HCT116 (cell line): ENCODE data around the gene SMCR8. TPM values are rescaled to one million over a fixed set of nuclear protein-coding genes. Genes with fewer than 3 reads are reported as not detected.

ENCODE experiments used
- ATAC-seq: fragments of 200-7000 bp; cut with Tn5 transposase; 2 replicates; pipeline ENCODE4 v1.9.1; 2020; ENCODE audit warnings: mild to moderate bottlenecking, moderate library complexity
- BruUV-seq: library from RNA; stranded (reverse); fragments of 400-500 nt; replicated peaks from 2 replicates; lab custom pipeline; 2021; lab: Mats Ljungman, UMichigan
- CTCF ChIA-PET: fragments of 300-600 bp; sonication (Branson Sonifier 250); formaldehyde crosslinking; loops from one replicate; lab custom pipeline; 2021; ENCODE audit warnings: antibody characterized with exemption; lab: Charles Lee
- POLR2A ChIA-PET: fragments of 300-600, 350-600 bp; sonication (Branson Sonifier 250); formaldehyde crosslinking; loops from one replicate; lab custom pipeline; 2021; ENCODE audit warnings: antibody characterized with exemption; lab: Charles Lee
- RAD21 ChIA-PET, 2 experiments: fragments of 300-600 bp; sonication (Branson Sonifier 250); formaldehyde crosslinking; loops; one replicate each; lab custom pipeline; 2023; ENCODE audit warnings: low total read pairs in 2 of 2; ENCODE audit not compliant: uncharacterized antibody in 2 of 2, unreplicated experiment in 2 of 2, low non-redundant PET in 1 of 2; lab: Charles Lee
- DNase-seq: peaks from one replicate; pipeline ENCODE4 v3.0.0-alpha.2; 2010; ENCODE audit warnings: low read depth, low spot score
- H2AFZ ChIP-seq: fragments of 200-600 bp; shearing (Covaris generic), sonication (generic); 2 replicates; pipeline ENCODE4 v1.6.1; 2017; ENCODE audit warnings: low read depth, mixed run types, mixed read lengths, antibody characterized with exemption, low read length; ENCODE audit not compliant: poor library complexity, severe bottlenecking
- H3K27ac ChIP-seq: 2 replicates; pipeline ENCODE4 v1.5.1; 2012; ENCODE audit warnings: low read depth, low read length
- H3K27me3 ChIP-seq: fragments of 200-600 bp; sonication (generic); 2 replicates; pipeline ENCODE4 v1.6.1; 2016; ENCODE audit warnings: mixed run types, low read length, mixed read lengths; ENCODE audit not compliant: insufficient read depth
- H3K36me3 ChIP-seq, 2 experiments: fragments of 200-500 bp in 1 of 2; fragments of 200-600 bp in 1 of 2; sonication (Bioruptor generic) in 1 of 2; sonication (generic) in 1 of 2; 2 replicates each; pipeline versions ENCODE4 v1.5.1 to v1.6.1; 2014 to 2016; ENCODE audit warnings: low read length in 2 of 2, inconsistent platforms in 1 of 2, mixed read lengths in 1 of 2, mixed run types in 1 of 2; ENCODE audit not compliant: insufficient read depth in 2 of 2, control insufficient read depth in 1 of 2
- H3K4me1 ChIP-seq, 2 experiments: fragments of 200-600 bp in 1 of 2; sonication (generic) in 1 of 2; 2 replicates each; pipeline versions ENCODE4 v1.5.1 to v1.6.1; 2012 to 2017; ENCODE audit warnings: low read length in 2 of 2, inconsistent platforms in 1 of 2, mild to moderate bottlenecking in 1 of 2, mixed read lengths in 1 of 2, mixed run types in 1 of 2, moderate library complexity in 1 of 2; ENCODE audit not compliant: insufficient read depth in 2 of 2, control insufficient read depth in 1 of 2
- H3K4me2 ChIP-seq: fragments of 200-600 bp; sonication (generic); 2 replicates; pipeline ENCODE4 v1.6.1; 2017; ENCODE audit warnings: mixed run types, low read length, mixed read lengths
- H3K4me3 ChIP-seq, 2 experiments: fragments of 200-600 bp in 1 of 2; sonication (generic) in 1 of 2; replicated peaks in 1 of 2; 2 replicates each; pipeline ENCODE4 v1.5.1; 2011 to 2016; ENCODE audit warnings: low read length in 2 of 2, control low read depth in 1 of 2, low read depth in 1 of 2, mild to moderate bottlenecking in 1 of 2, mixed read lengths in 1 of 2, mixed run types in 1 of 2
- H3K79me2 ChIP-seq: fragments of 200-600 bp; sonication (generic); 2 replicates; pipeline ENCODE4 v1.6.1; 2017; ENCODE audit warnings: mild to moderate bottlenecking, mixed run types, low read length, moderate library complexity, mixed read lengths; ENCODE audit not compliant: insufficient read depth
- H3K9ac ChIP-seq: fragments of 200-600 bp; sonication (generic); 2 replicates; pipeline ENCODE4 v1.6.1; 2016; ENCODE audit warnings: low read length, mixed read lengths
- H3K9me2 ChIP-seq: fragments of 200-600 bp; sonication (generic), shearing (Covaris generic); 2 replicates; pipeline ENCODE4 v1.6.1; 2017; ENCODE audit warnings: mixed run types, mild to moderate bottlenecking, moderate library complexity; ENCODE audit not compliant: insufficient read depth
- H3K9me3 ChIP-seq, 2 experiments: fragments of 200-500 bp in 1 of 2; fragments of 200-600 bp in 1 of 2; sonication (Bioruptor generic) in 1 of 2; sonication (generic) in 1 of 2; 2 replicates each; pipeline ENCODE4 v1.6.1; 2014 to 2017; ENCODE audit warnings: low read length in 2 of 2, mixed read lengths in 2 of 2, inconsistent platforms in 1 of 2, low read depth in 1 of 2, mild to moderate bottlenecking in 1 of 2, mixed run types in 1 of 2, moderate library complexity in 1 of 2; ENCODE audit not compliant: control insufficient read depth in 1 of 2, insufficient read depth in 1 of 2
- H4K20me1 ChIP-seq: fragments of 200-600 bp; sonication (generic), shearing (Covaris generic); 2 replicates; pipeline ENCODE4 v1.6.1; 2017; ENCODE audit warnings: mixed run types, mild to moderate bottlenecking, moderate library complexity; ENCODE audit not compliant: insufficient read depth
- CBX3 ChIP-seq: IDR thresholded peaks from 2 replicates; pipeline ENCODE4 v1.6.1; 2012; ENCODE audit warnings: low read depth
- CEBPB ChIP-seq: IDR thresholded peaks from 2 replicates; pipeline ENCODE4 v1.6.1; 2012; ENCODE audit warnings: low read depth
- EGR1 ChIP-seq: IDR thresholded peaks from 2 replicates; pipeline ENCODE4 v1.6.1; 2012; ENCODE audit warnings: low read depth
- EZH2 ChIP-seq: fragments of 200-600 bp; sonication (generic); IDR thresholded peaks from 2 replicates; pipeline ENCODE4 v1.6.1; 2017; ENCODE audit warnings: antibody characterized with exemption, mixed run types
- FOSL1 ChIP-seq: IDR thresholded peaks from 2 replicates; pipeline ENCODE4 v1.6.1; 2012; ENCODE audit warnings: low read depth
- JUND ChIP-seq: IDR thresholded peaks from 2 replicates; pipeline ENCODE4 v1.6.1; 2012
- MAX ChIP-seq: IDR thresholded peaks from 2 replicates; pipeline ENCODE4 v1.6.1; 2012
- POLR2A ChIP-seq: IDR thresholded peaks from 2 replicates; pipeline ENCODE4 v1.7.0; 2011; ENCODE audit warnings: borderline replicate concordance; ENCODE audit not compliant: insufficient read depth, insufficient read length; ENCODE audit errors: extremely low read depth
- POLR2AphosphoS5 ChIP-seq: IDR thresholded peaks from 2 replicates; pipeline ENCODE4 v1.6.1; 2011; ENCODE audit warnings: mild to moderate bottlenecking, low read depth, low read length, moderate library complexity
- RAD21 ChIP-seq: IDR thresholded peaks from 2 replicates; pipeline ENCODE4 v1.6.1; 2012; ENCODE audit warnings: low read depth, mild to moderate bottlenecking
- SIN3A ChIP-seq: IDR thresholded peaks from 2 replicates; pipeline ENCODE4 v1.6.1; 2012; ENCODE audit warnings: low read depth
- SRF ChIP-seq: IDR thresholded peaks from 2 replicates; pipeline ENCODE4 v1.6.1; 2012; ENCODE audit warnings: low read depth
- YY1 ChIP-seq: IDR thresholded peaks from 2 replicates; pipeline ENCODE4 v1.6.1; 2011; ENCODE audit warnings: low read length, low read depth, moderate library complexity, mild to moderate bottlenecking; ENCODE audit not compliant: insufficient replicate concordance; ENCODE audit errors: extremely low read depth
- ZFX ChIP-seq: fragments of 450-650 bp; IDR thresholded peaks from 2 replicates; pipeline ENCODE4 v1.6.1; 2017
- ZNF274 ChIP-seq: fragments of 200-500 bp; sonication (Bioruptor generic); IDR thresholded peaks from 2 replicates; pipeline ENCODE4 v1.6.1; 2014; ENCODE audit warnings: mild to moderate bottlenecking, low read depth, low read length, inconsistent platforms
- intact Hi-C: fragments of 100-400 bp; cut with micrococcal nuclease; formaldehyde crosslinking; loops from 2 replicates; pipeline ENCODE4 v1.10.0; 2022
- total RNA-seq: library from RNA; stranded (reverse); gene quantifications from one replicate; pipeline ENCODE4 v1.2.1, GENCODE V29; 2021; ENCODE audit not compliant: unreplicated experiment
- TF ChIP-seq, protein P1 (sequence below), 3 experiments: fragments of 200-600 bp in 1 of 3; sonication (generic) in 1 of 3; IDR thresholded peaks in 2 of 3; conservative IDR thresholded peaks in 1 of 3; 2 replicates each; pipeline ENCODE4 v1.5.1; 2012 to 2017; ENCODE audit warnings: low read depth in 2 of 3, low read length in 2 of 3, antibody characterized with exemption in 1 of 3, borderline replicate concordance in 1 of 3, control low read depth in 1 of 3, mild to moderate bottlenecking in 1 of 3, mixed read lengths in 1 of 3, mixed run types in 1 of 3, moderate library complexity in 1 of 3; ENCODE audit not compliant: insufficient read depth in 1 of 3

The SMCR8 gene
- total RNA-seq, 1 experiment from 2014 or later = 12.7 TPM

DNA sequence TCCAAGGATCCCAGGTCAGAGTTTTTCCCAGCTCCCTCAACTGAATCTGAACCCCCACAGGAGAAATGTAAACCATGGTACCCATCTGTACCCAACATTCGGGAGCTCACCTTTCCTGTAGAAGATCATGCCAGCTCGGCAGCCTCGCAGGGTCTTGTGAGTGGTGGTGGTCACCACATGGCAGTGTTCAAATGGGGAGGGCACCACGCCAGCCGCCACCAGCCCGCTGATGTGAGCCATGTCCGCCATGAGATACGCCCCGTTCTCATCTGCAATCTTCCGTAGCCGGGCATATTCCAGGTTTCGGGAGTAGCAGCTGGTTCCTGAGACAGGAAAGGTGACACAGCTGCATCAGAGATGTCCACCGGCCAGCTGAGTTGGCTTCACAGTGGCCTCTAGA lies 24.8 kb downstream of the SMCR8 start:
- no peak for DNase-seq
- ChIA-PET CTCF (no interaction called here), POLR2A (no interaction called here), RAD21 (no interaction called here)
- no TSS peak for BruUV-seq
- H3K27me3 ChIP-seq = no peaks in the 10 kb centered on the region
- H3K9me2 ChIP-seq = no peaks in the 10 kb centered on the region
- H3K9me3 ChIP-seq = no peaks in the 10 kb centered on the region
- no peaks in the 10 kb centered on the region for H3K4me1 ChIP-seq
- ATAC-seq = no peak
- intact Hi-C loops = no loop called here
- H3K4me3 ChIP-seq = no peak overlapping the region
- no peaks in the 10 kb centered on the region for H3K79me2 ChIP-seq
- H3K27ac ChIP-seq = no peak overlapping the region
- H3K4me2 ChIP-seq = no peak overlapping the region
- no peak overlapping the region for H3K9ac ChIP-seq
- no peak overlapping the region for H2AFZ ChIP-seq
- H3K36me3 ChIP-seq = peaks cover 17 to 24% of the 10 kb centered on the region in 2 experiments; a peak in 3 of 4 replicates
- TF ChIP-seq ZFX (no peak), EZH2 (no peak), ZNF274 (no peak), RAD21 (no peak)
- TF ChIP-seq, all 23 proteins: peak for 0
- H4K20me1 ChIP-seq = no peaks in the 10 kb centered on the region

DNA sequence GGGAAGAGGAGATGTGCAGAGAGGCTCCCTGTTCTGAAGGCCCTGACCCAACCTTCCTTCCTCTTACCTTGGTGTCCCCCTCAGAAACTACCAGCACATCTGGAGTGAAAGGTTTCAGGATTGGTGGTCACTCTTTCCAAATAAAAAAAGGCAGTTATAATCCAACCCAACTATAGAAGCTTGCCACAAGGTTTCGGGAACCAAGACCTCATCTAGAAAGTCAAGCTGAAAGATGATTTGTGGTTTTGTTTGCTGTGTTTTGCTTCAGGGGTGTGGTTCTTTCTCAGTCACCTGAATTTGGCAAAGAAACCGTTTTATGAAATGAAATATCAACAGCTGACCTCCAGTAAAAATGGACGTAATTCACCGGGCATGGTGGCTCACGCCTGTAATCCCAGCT lies 28.9 kb downstream of the SMCR8 start:
- Histone ChIP-seq H3K4me1 (no peaks in the 10 kb centered on the region), H3K4me2 (no peak overlapping the region), H3K27ac (no peak overlapping the region), H3K27me3 (no peaks in the 10 kb centered on the region), H3K9me2 (no peaks in the 10 kb centered on the region), H3K9me3 (no peaks in the 10 kb centered on the region), H2AFZ (no peak overlapping the region), H3K36me3 (peaks cover 32 to 33% of the 10 kb centered on the region in 2 experiments; a peak in 3 of 4 replicates), H3K4me3 (no peak overlapping the region), H3K79me2 (no peaks in the 10 kb centered on the region), H4K20me1 (no peaks in the 10 kb centered on the region), H3K9ac (no peak overlapping the region)
- no TSS peak for BruUV-seq
- POLR2A ChIA-PET = no interaction called here
- intact Hi-C loops = no loop called here
- CTCF ChIA-PET = no interaction called here
- TF ChIP-seq MAX (no peak), ZFX (no peak), POLR2AphosphoS5 (no peak), YY1 (no peak), CBX3 (no peak), SRF (no peak), CEBPB (no peak), JUND (no peak), EGR1 (no peak), FOSL1 (no peak), SIN3A (no peak), POLR2A (no peak)
- TF ChIP-seq, protein P1, sequence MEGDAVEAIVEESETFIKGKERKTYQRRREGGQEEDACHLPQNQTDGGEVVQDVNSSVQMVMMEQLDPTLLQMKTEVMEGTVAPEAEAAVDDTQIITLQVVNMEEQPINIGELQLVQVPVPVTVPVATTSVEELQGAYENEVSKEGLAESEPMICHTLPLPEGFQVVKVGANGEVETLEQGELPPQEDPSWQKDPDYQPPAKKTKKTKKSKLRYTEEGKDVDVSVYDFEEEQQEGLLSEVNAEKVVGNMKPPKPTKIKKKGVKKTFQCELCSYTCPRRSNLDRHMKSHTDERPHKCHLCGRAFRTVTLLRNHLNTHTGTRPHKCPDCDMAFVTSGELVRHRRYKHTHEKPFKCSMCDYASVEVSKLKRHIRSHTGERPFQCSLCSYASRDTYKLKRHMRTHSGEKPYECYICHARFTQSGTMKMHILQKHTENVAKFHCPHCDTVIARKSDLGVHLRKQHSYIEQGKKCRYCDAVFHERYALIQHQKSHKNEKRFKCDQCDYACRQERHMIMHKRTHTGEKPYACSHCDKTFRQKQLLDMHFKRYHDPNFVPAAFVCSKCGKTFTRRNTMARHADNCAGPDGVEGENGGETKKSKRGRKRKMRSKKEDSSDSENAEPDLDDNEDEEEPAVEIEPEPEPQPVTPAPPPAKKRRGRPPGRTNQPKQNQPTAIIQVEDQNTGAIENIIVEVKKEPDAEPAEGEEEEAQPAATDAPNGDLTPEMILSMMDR (IDR thresholded peaks at IDR 0.05 in 2 of 3, conservative IDR thresholded peaks at IDR 0.05 in 1 of 3; ENCODE audit: borderline replicate concordance in 1 of 3, insufficient read depth in 1 of 3, low read depth in 2 of 3, low read length in 2 of 3) = no peak
- no peak for ATAC-seq
- RAD21 ChIA-PET = no interaction called here
- DNase-seq = no peak
